HEK293 (cell line): ENCODE results near the gene IL17F.

Experiments used
- CTCF ChIA-PET: fragments of 350-600 bp; formaldehyde crosslinking; extraction: SDS; loops from one replicate; lab custom pipeline; 2021; ENCODE audit warnings: antibody characterized with exemption; lab: Yijun Ruan, JAX
- POLR2A ChIA-PET: fragments of 300-600 bp; formaldehyde crosslinking; extraction: SDS; loops from one replicate; lab custom pipeline; 2020; ENCODE audit warnings: antibody characterized with exemption, inconsistent platforms; lab: Yijun Ruan, JAX
- H3K27ac ChIP-seq: fragments of 200-500 bp; sonication (Bioruptor generic); 2 replicates; pipeline ENCODE4 v1.5.1; 2014; ENCODE audit warnings: low read depth, low read length, control low read depth, inconsistent platforms; ENCODE audit errors: extremely low read depth
- H3K36me3 ChIP-seq, 2 experiments: fragments of 200-500 bp in 1 of 2; sonication (Bioruptor generic) in 1 of 2; 1 replicate in 1 of 2; 2 replicates in 1 of 2; pipeline ENCODE4 v1.5.1; 2014 to 2017; ENCODE audit warnings: inconsistent platforms in 2 of 2, low read length in 2 of 2; ENCODE audit not compliant: control insufficient read depth in 2 of 2, insufficient read depth in 1 of 2
- H3K4me1 ChIP-seq: fragments of 200-500 bp; sonication (Bioruptor generic); 2 replicates; pipeline ENCODE4 v1.5.1; 2014; ENCODE audit warnings: mild to moderate bottlenecking, low read length, inconsistent platforms; ENCODE audit not compliant: control insufficient read depth, insufficient read depth
- H3K4me3 ChIP-seq: 2 replicates; pipeline ENCODE4 v1.5.1; 2011; ENCODE audit warnings: low read depth, mild to moderate bottlenecking, control low read depth, low read length, moderate library complexity
- H3K9me3 ChIP-seq: fragments of 200-500 bp; sonication (Bioruptor generic); 2 replicates; pipeline ENCODE4 v1.5.1; 2014; ENCODE audit warnings: low read depth, low read length, inconsistent platforms; ENCODE audit not compliant: control insufficient read depth, insufficient read depth
- MYNN ChIP-seq: fragments of 450-650 bp; formaldehyde crosslinking; IDR thresholded peaks from 2 replicates; pipeline ENCODE4 v1.5.1; 2016; ENCODE audit warnings: missing biosample characterization, missing genetic modification characterization, borderline replicate concordance
- PRDM1 ChIP-seq: fragments of 450-650 bp; formaldehyde crosslinking; IDR thresholded peaks from 2 replicates; pipeline ENCODE4; 2016; ENCODE audit warnings: missing biosample characterization, missing genetic modification characterization
- SETDB1 ChIP-seq: IDR thresholded peaks from one replicate; pipeline ENCODE4 v1.6.1; 2017; ENCODE audit warnings: mild to moderate bottlenecking, low read length, moderate library complexity, mixed read lengths; ENCODE audit not compliant: insufficient read length
- ZBTB1 ChIP-seq: fragments of 450-650 bp; formaldehyde crosslinking; IDR thresholded peaks from 2 replicates; pipeline ENCODE4 v1.5.1; 2016; ENCODE audit warnings: missing biosample characterization, missing genetic modification characterization
- ZNF10 ChIP-seq: fragments of 450-650 bp; formaldehyde crosslinking; IDR thresholded peaks from 2 replicates; pipeline ENCODE4 v1.5.1; 2017; ENCODE audit warnings: missing biosample characterization, missing genetic modification characterization
- ZNF121 ChIP-seq: fragments of 450-650 bp; formaldehyde crosslinking; IDR thresholded peaks from 2 replicates; pipeline ENCODE4 v1.5.1; 2016; ENCODE audit warnings: missing biosample characterization, missing genetic modification characterization
- ZNF202 ChIP-seq: fragments of 450-650 bp; formaldehyde crosslinking; IDR thresholded peaks from 2 replicates; pipeline ENCODE4 v1.5.1; 2016; ENCODE audit warnings: missing biosample characterization, missing genetic modification characterization, borderline replicate concordance
- ZNF211 ChIP-seq: fragments of 450-650 bp; formaldehyde crosslinking; IDR thresholded peaks from 2 replicates; pipeline ENCODE4 v1.5.1; 2016; ENCODE audit warnings: low read depth, missing biosample characterization, missing genetic modification characterization
- ZNF280C ChIP-seq: fragments of 450-650 bp; formaldehyde crosslinking; IDR thresholded peaks from 2 replicates; pipeline ENCODE4 v1.5.1; 2016; ENCODE audit warnings: missing biosample characterization, missing genetic modification characterization
- ZNF366 ChIP-seq: fragments of 450-650 bp; formaldehyde crosslinking; conservative IDR thresholded peaks from 2 replicates; pipeline ENCODE4 v1.5.1; 2016; ENCODE audit warnings: missing biosample characterization, missing genetic modification characterization
- ZNF404 ChIP-seq: fragments of 450-650 bp; formaldehyde crosslinking; IDR thresholded peaks from 2 replicates; pipeline ENCODE4 v1.5.1; 2017; ENCODE audit warnings: missing biosample characterization, missing genetic modification characterization
- ZNF488 ChIP-seq: fragments of 450-650 bp; formaldehyde crosslinking; IDR thresholded peaks from 2 replicates; pipeline ENCODE4 v1.5.1; 2016; ENCODE audit warnings: missing biosample characterization, missing genetic modification characterization
- ZNF510 ChIP-seq: fragments of 450-650 bp; formaldehyde crosslinking; IDR thresholded peaks from 2 replicates; pipeline ENCODE4 v1.5.1; 2018; ENCODE audit warnings: mild to moderate bottlenecking, missing genetic modification characterization, missing biosample characterization; ENCODE audit not compliant: insufficient replicate concordance
- ZNF514 ChIP-seq: fragments of 450-650 bp; formaldehyde crosslinking; IDR thresholded peaks from 2 replicates; pipeline ENCODE4 v1.5.1; 2016; ENCODE audit warnings: missing biosample characterization, missing genetic modification characterization
- ZNF544 ChIP-seq: fragments of 450-650 bp; formaldehyde crosslinking; IDR thresholded peaks from 2 replicates; pipeline ENCODE4 v1.5.0; 2017; ENCODE audit warnings: missing biosample characterization, missing genetic modification characterization
- ZNF558 ChIP-seq: fragments of 450-650 bp; formaldehyde crosslinking; IDR thresholded peaks from 2 replicates; pipeline ENCODE4 v1.5.1; 2016; ENCODE audit warnings: missing biosample characterization, missing genetic modification characterization
- ZNF561 ChIP-seq: fragments of 450-650 bp; IDR thresholded peaks from 2 replicates; pipeline ENCODE4 v1.5.1; 2018; ENCODE audit warnings: missing biosample characterization, missing genetic modification characterization, borderline replicate concordance
- ZNF654 ChIP-seq: fragments of 450-650 bp; formaldehyde crosslinking; IDR thresholded peaks from 2 replicates; pipeline ENCODE4 v1.5.1; 2016; ENCODE audit warnings: low read depth, missing biosample characterization, missing genetic modification characterization
- ZNF768 ChIP-seq: fragments of 450-650 bp; formaldehyde crosslinking; IDR thresholded peaks from 2 replicates; pipeline ENCODE4 v1.5.1; 2018; ENCODE audit warnings: missing biosample characterization, mild to moderate bottlenecking, missing genetic modification characterization
- ZNF785 ChIP-seq: fragments of 450-650 bp; formaldehyde crosslinking; IDR thresholded peaks from 2 replicates; pipeline ENCODE4 v1.5.1; 2016; ENCODE audit warnings: missing biosample characterization, missing genetic modification characterization
- ZNF843 ChIP-seq: fragments of 450-650 bp; formaldehyde crosslinking; IDR thresholded peaks from 2 replicates; pipeline ENCODE4 v1.5.1; 2016; ENCODE audit warnings: missing biosample characterization, missing genetic modification characterization
- TF ChIP-seq, protein P1 (sequence below): fragments of 450-650 bp; formaldehyde crosslinking; IDR thresholded peaks from 2 replicates; pipeline ENCODE4 v1.5.1; 2016; ENCODE audit warnings: missing biosample characterization, missing genetic modification characterization, low read depth
- TF ChIP-seq, protein P2 (sequence below): fragments of 450-650 bp; formaldehyde crosslinking; IDR thresholded peaks from 2 replicates; pipeline ENCODE4 v1.5.1; 2016; ENCODE audit warnings: missing biosample characterization, missing genetic modification characterization
- TF ChIP-seq, protein P3 (sequence below): fragments of 450-650 bp; formaldehyde crosslinking; conservative IDR thresholded peaks from 2 replicates; pipeline ENCODE4 v1.5.1; 2016; ENCODE audit warnings: low read depth, missing biosample characterization, missing genetic modification characterization

IL17F gene

GRCh38 chr6:52217761-52218160 is 26.5 kb downstream of the IL17F start (continued):
- TF ChIP-seq ZNF121 (tag by site-specific recombination) (no peak), ZNF785 (no peak), SETDB1 (no peak), ZBTB1 (no peak), PRDM1 (tag by site-specific recombination) (no peak), ZNF544 (tag by site-specific recombination) (no peak), ZNF202 (tag by site-specific recombination) (no peak), ZNF558 (no peak), ZNF280C (no peak), ZNF843 (tag by site-specific recombination) (no peak)
- TF ChIP-seq, protein P1, sequence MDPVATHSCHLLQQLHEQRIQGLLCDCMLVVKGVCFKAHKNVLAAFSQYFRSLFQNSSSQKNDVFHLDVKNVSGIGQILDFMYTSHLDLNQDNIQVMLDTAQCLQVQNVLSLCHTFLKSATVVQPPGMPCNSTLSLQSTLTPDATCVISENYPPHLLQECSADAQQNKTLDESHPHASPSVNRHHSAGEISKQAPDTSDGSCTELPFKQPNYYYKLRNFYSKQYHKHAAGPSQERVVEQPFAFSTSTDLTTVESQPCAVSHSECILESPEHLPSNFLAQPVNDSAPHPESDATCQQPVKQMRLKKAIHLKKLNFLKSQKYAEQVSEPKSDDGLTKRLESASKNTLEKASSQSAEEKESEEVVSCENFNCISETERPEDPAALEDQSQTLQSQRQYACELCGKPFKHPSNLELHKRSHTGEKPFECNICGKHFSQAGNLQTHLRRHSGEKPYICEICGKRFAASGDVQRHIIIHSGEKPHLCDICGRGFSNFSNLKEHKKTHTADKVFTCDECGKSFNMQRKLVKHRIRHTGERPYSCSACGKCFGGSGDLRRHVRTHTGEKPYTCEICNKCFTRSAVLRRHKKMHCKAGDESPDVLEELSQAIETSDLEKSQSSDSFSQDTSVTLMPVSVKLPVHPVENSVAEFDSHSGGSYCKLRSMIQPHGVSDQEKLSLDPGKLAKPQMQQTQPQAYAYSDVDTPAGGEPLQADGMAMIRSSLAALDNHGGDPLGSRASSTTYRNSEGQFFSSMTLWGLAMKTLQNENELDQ, result no peak

DNA sequence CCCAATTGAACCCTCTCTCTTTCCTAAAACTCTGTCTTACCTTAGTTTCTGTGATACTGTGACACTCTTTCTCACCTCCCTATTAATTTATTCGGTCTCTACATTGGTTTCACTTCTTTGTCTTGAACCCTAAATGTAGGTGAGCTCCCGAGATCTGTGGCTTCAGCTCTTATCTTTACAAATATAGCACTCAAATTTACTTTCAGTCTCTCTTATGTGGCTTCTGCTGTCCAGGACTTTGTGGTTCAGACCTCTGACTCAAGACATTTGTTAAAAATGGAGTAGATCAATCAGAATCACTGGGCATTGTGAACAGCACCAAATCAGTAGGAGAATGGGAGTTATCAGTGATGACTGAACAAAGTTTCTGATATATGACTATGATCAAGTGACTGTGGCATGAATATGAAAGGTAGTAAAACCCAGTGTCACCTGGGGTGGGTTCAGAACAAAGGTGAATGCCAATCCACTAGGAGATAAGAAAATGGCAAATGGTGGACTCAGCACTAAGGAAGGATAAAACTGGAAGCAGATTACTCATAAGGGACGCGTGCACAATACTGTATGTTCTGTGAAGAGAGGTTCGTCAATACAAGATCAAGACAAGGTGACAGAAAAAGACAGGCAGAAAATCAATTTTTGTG is 27.2 kb downstream of the IL17F start:
- H3K4me3 ChIP-seq, result no peak overlapping the region
- no peak for TF ChIP-seq ZNF10 (tag by site-specific recombination)
- no peak for TF ChIP-seq ZNF510 (tag by site-specific recombination)
- TF ChIP-seq ZNF561 (tag by site-specific recombination), result no peak
- no peaks in the 10 kb centered on the region for H3K4me1 ChIP-seq
- no peaks in the 10 kb centered on the region for H3K9me3 ChIP-seq
- no peak overlapping the region for H3K27ac ChIP-seq
- ChIA-PET CTCF (interaction anchor here (1.5 kb wide), 1 partner anchor 63 kb away, joined by 3 read pairs; no protein-coding TSS in a partner anchor), POLR2A (no interaction called here)
- H3K36me3 ChIP-seq, result no peaks in the 10 kb centered on the region

DNA sequence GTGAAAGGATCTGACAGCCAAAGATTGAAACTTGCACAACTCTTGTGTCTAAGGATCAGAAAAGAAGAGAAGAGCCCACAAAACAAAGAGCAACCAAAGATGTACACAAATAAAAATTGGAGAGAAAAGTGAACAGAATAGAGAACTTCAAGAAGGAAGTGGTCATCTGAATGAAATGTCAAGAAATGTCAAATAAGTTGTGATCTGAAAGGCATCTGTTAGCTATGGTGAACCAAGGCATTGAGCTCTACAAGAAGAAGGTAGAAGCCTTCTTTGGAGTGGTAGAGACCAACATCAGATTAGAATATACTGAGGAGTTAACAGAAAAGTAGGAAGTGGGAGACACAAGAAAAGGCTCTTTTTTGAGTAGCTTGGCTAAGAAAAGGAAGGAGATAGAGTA is 28.5 kb downstream of the IL17F start:
- Histone ChIP-seq H3K36me3 (no peaks in the 10 kb centered on the region), H3K4me1 (no peaks in the 10 kb centered on the region), H3K4me3 (no peak overlapping the region), H3K27ac (no peak overlapping the region), H3K9me3 (no peaks in the 10 kb centered on the region)
- ChIA-PET POLR2A (no interaction called here), CTCF (interaction anchor here (1.5 kb wide), 1 partner anchor 62 kb away, joined by 3 read pairs; no protein-coding TSS in a partner anchor)
- TF ChIP-seq, protein P2, sequence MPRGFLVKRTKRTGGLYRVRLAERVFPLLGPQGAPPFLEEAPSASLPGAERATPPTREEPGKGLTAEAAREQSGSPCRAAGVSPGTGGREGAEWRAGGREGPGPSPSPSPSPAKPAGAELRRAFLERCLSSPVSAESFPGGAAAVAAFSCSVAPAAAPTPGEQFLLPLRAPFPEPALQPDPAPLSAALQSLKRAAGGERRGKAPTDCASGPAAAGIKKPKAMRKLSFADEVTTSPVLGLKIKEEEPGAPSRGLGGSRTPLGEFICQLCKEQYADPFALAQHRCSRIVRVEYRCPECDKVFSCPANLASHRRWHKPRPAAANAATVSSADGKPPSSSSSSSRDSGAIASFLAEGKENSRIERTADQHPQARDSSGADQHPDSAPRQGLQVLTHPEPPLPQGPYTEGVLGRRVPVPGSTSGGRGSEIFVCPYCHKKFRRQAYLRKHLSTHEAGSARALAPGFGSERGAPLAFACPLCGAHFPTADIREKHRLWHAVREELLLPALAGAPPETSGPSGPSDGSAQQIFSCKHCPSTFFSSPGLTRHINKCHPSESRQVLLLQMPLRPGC (tag by site-specific recombination), result no peak
- TF ChIP-seq ZNF768 (tag by site-specific recombination), result no peak
- no peak for TF ChIP-seq ZNF366 (tag by site-specific recombination)
- no peak for TF ChIP-seq ZNF404 (tag by site-specific recombination)
- TF ChIP-seq ZNF488, result no peak
- TF ChIP-seq, protein P3, sequence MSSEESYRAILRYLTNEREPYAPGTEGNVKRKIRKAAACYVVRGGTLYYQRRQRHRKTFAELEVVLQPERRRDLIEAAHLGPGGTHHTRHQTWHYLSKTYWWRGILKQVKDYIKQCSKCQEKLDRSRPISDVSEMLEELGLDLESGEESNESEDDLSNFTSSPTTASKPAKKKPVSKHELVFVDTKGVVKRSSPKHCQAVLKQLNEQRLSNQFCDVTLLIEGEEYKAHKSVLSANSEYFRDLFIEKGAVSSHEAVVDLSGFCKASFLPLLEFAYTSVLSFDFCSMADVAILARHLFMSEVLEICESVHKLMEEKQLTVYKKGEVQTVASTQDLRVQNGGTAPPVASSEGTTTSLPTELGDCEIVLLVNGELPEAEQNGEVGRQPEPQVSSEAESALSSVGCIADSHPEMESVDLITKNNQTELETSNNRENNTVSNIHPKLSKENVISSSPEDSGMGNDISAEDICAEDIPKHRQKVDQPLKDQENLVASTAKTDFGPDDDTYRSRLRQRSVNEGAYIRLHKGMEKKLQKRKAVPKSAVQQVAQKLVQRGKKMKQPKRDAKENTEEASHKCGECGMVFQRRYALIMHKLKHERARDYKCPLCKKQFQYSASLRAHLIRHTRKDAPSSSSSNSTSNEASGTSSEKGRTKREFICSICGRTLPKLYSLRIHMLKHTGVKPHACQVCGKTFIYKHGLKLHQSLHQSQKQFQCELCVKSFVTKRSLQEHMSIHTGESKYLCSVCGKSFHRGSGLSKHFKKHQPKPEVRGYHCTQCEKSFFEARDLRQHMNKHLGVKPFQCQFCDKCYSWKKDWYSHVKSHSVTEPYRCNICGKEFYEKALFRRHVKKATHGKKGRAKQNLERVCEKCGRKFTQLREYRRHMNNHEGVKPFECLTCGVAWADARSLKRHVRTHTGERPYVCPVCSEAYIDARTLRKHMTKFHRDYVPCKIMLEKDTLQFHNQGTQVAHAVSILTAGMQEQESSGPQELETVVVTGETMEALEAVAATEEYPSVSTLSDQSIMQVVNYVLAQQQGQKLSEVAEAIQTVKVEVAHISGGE, result no peak
- TF ChIP-seq ZNF654, result no peak
- TF ChIP-seq MYNN (tag by site-specific recombination), result no peak
- no peak for TF ChIP-seq ZNF211 (tag by site-specific recombination)
- no peak for TF ChIP-seq ZNF514 (tag by site-specific recombination)
